ENCODE results near the gene NUP50.
"Not testable (repeated sequence)": the region's sequence is repeated elsewhere in the genome, so short reads cannot be mapped to it uniquely, and the experiment has no call there.

Gene NUP50

DNA sequence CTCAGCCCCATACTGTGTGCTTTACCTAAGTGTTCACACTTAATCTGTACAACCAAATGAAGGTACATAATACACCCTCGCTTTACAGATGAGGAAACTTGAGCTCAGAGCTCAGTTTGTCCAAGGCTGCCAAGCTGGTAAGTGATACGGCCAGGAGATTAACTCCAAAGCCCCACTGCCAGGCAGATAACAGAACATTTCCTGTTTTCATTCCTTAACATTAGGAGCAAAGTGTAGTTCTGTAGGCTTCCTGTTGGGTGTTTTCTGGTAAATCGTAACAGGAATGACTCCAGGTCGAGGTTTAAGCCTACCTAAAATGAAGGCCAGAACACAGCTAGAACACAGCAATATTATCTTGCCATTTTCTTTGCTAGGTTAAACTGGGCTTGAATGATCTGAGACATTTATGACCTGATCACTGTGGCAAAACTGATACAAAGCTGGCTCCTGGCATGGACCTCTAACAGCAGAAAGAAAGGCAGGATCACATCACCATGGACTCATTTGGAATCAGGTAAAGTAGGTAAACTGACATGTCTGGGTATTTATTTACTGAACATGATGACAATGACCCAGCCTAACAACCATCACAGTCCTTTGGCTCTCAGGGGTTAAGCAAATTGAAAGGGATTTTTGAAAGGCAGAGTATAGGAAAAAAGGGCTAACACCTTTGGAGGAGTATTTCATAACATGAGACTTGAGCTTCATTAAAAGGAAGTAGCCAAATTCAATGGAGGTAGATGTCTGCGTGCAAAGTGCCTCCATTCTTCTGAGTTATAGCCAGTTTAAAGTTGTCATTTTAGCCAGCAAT is 3.9 kb upstream of the NUP50 start:
- DNase-seq (ENCODE audit: low spot score) = no peak

DNA sequence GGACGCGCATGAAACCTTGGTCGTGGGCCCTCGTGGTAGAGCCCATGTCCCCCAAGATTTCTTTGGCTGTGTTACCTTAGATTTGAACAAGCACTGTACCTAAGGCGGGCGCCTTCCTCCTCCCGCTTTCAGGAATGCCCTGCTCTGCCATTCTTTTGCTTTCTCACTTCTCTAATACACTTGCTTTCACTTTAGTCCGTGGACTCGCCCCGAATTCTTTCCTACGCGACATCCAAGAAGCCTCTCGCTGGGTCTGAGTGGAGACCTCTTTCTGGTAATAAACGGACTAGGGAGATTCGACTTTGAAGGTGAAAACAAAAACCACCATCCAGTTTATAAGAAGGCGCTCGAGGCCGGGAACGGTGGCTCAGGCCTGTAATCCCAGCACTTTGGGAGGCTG is 1.2 kb upstream of the NUP50 start:
- no peak for DNase-seq (ENCODE audit: low spot score)

DNA sequence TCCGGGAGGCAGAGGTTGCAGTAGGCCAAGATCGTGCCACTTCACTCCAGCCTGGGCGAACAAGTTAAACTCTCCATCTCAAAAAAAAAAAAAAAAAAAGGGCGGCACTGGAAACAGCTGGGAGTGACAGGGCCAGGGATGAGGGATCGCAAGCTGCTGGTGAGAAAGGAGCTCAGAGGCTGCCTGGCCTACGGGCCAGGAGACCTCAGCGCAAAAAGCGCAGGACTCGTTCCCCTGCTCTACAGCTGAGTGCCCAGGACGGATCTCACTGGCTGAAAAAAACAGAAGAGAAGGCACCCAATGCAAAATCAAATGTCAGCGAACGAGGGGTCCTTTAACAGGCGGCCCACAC is 650 bp upstream of the NUP50 start:
- DNase-seq (ENCODE audit: low spot score) = peak; percentile 32

DNA sequence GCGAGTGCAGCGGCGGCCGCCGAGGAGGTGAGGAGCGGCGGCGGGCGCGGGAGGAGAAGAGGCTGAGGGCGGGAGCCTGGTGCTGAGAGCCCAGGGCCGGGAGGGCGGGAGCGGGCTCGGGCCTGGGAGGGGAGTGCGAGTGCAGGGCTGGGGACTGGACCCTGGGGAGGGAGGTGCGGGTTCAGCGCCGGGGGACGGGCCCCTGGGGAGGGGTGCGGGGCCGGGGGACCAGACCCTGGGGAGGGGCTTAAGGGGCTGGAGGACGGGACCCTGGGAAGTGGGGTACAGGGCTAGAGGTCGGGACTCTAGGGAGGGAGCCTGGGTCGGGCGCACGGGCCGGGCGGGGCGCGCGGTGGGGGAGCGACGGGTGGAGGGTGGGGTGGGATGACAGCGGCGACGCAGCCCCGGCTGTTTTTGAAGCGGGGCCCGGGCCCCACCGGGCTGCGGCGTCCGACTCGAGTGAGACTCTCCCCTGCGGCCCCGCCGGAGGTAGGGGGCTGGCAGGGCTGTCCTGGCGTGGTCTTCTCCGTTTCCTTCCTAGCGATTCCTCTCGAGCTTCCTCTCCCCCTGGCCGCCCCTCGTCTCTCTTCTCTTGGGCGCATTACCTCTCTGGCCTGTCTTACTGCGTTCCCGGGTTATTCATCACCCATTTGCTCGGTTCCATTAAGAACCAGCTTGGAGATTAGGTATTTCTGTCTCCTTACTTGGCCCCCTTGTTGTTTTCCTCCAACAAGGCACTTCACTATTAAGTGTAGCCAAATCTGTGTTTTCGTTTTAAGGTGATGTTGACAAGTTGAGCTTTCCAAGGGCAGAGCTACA is 754 bp downstream of the NUP50 start:
- no peak for DNase-seq (ENCODE audit: low spot score)

DNA sequence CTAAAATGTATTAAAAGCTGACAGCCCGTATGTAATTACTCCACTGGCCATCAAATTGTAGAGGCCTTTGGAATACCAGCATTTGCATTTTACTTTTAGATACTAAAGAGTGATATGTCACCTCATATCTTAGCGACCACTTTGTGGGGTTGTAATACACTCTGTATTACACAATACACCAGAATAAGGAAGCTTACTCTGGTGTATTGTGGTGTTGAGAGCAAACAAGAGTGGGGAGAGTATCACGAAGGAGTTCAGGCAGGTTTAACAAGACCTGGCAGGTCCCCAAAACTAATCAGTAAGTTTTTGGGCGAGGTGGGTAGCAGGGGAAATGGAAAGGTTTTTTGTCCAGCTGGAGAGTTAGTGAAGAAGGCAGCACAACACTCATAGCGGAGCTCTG is 3.2 kb downstream of the NUP50 start:
- no peak for DNase-seq (ENCODE audit: low spot score)

DNA sequence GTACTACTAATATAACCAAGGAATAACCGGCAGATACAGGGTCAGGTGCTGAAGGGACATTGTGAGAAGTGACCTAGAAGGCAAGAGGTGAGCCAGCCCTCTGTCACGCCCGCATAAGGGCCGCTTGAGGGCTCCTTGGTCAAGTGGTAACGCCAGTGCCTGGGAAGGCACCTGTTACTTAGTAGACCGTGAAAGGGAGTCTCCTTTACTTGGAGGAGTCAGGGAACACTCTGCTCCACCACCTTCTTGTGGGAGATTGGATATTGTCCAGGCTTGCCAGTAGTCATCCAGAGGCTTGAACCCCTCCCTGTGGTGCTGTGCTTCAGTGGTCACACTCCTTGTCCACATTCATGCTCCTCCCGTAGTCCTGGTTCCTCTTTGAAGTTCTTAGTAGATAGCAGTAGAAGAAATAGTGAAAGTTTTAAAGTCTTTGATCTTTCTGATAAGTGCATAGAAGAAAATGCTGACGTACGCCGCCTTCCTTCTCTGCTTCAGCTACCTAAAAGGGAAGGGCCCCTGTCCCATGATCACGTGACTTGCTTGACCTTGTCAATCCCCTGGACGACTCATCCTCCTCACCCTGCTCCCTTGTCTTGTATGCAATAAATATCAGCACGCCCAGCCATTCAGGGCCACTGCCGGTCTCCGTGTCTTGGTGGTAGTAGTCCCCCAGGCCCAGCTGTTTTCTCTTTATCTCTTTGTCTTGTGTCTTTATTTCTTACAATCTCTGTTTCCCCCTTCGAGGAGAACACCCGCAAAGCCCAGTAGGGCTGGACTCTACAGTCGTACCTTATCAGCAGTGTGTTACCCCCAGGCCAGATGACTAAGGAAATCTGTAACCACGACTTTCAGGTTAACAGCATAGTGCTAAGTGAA is 6.1 kb downstream of the NUP50 start:
- no peak for DNase-seq (ENCODE audit: low spot score)

DNA sequence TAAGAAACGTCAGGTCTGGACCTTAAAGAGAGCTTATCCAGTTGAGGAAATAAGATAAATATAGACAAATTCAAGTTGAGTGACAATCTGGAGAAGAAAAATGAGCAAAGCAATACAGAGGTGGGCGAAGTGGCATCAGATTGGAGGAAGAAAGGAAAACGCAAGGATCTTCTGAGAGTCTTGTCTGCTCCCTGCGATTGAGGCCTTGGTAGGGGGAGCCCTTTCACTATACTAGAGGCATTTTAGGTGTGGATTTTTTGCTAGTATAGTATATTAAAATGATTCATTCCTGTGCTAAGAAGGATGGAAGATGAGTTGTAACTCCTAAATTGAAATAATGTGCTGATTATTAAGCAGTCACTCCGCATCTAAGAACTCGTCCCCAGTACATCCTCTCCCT is 8.1 kb downstream of the NUP50 start:
- no peak for DNase-seq (ENCODE audit: low spot score)

DNA sequence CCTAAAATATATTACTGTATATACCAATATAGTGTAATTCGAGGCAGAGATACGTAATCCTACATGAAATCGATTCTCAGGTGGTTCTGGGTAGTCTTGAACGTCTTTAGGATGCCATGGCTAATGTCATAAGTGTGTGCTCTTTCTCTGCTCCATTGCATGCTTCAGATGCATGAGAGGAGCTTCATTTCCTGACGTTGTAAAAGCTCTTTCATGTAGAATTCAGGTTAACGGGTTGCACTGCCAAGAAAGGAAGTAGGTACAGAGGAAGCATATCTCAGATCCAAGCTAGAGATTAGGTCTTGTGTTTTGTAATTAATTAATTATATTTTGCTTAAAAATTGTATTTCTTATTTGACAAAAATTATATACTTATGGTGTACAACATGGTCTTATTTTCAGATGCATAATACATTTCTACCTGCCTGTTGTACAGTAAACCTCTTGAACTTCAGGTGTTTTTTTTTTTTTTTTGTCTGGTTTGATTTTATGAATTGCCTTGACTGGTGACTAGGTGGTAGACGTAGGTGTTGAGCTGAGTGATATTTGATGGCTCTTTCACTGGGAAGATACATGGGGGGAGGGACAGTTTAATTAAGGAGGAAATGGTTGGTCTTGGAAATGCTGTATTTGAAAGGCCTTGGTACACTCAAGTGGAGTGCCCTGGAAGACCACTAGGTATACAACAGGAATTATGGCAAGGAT is 9.3 kb downstream of the NUP50 start:
- DNase-seq (ENCODE audit: low spot score) = no peak

DNA sequence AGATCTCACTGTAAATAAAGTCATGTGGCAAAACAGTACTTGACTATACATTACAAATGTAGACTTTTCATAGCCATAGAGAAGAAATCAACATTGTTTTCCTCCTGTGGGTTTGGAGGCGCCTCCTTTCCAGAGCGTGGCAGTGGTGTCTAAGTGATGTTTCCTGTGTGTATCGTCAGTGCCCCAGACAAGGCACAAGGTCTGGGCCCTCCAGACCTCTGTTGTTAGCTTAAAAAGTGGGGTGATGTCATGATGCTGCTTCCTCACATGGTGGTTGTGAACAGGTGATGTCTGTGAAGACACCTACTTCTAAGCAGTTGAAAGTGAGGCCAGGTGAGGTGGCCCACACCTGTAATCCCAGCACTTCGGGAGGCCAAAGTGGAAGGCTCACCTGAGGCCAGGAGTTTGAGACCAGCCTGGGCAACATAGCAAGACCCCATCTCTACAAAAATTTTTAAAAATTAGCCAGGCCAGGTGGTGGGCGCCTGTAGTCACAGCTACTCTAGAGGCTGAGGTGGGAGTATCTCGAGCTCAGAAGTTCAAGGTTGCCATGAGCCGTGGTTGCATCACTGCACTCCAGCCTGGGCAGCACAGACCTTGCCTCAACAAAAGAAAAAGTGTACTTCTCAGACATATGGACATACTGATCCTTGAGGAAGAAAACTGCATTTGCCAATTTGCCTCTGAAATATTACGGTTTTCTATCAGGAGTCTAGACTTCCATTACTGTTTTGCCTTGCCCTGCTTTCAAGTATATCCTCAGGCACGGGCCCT is 15.7 kb downstream of the NUP50 start:
- no peak for DNase-seq (ENCODE audit: low spot score)

DNA sequence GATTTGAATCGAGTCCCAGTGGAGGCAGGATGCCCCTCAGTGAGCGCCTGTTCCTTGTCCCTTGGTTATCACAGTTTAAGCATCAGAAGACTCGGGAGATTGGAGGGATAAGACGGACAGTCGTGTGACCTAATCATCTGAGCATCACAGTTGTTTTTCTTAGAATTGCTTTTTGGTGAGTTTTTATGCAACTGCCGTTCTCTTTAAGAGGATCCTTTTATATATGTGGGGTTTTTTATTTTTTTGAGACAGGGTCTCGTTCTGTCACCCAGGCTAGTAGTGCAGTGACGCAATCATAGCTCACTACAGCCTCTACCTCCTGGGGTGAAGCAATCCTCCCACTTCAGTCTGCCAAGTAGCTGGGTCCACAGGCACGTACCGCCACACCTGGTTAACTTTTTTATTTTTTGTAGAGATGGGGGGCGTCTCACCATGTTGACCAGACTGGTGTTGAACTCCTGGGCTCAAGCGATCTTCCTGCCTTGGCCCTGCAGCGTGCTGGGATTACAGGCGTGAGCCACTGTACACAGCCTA is 16.5 kb downstream of the NUP50 start:
- no peak for DNase-seq (ENCODE audit: low spot score)

DNA sequence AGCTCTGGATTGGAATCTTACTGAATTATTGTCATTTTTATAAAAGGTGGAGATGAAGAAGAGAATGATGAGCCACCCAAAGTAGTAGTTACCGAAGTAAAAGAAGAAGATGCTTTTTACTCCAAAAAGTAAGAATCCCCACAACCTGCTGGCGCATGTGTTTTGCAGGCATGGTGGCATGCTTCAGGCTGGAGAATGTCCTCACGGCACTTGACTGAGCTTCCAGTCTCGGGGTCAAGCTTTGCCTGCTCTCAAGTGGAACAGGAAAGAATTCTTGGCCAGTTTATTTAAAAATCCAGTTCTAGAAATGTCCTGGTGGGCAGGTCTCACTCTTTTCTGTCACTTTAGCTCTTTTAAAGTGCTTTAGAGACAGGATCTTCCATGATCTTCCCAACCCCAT is 17.5 kb downstream of the NUP50 start:
- no peak for DNase-seq (ENCODE audit: low spot score)

DNA sequence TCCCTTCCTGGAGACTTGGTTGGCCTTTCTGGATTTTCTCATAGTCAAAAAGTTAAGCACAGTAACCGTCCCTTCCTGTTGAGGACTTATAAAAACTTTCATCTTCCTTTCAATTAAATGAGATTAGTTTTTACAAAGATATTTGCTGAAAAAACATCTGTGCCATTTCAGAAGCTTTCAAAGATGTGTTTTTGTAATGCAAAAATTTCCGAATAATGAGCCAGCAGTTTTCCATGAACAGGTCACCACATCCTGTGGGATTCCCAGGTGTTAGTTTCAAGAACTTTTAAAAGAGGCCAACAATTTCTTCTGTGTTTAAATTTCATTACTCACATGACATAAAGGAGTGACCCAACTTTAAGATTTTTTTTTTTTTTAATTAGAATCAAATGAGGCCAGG is 18.0 kb downstream of the NUP50 start:
- DNase-seq (ENCODE audit: low spot score) = no peak

DNA sequence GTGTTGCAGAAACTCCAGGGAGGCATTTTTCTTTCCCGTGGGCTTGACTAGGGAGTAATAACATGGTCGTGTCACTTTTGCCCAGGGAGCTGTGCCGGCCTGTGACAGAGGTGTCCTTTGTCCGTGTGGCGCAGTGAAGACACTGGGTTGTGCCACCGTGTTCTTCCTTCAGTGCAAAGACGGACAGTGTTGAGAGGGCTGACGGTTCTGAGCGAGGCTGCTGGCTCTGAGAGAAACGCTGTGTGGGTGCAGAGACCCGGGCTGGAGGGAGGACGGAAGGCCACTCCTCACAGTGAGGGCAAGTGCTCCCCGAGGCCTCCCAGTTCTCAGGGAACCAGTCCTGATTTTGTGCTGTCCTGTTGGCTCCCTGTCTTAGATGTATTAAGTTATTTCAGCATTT is 20.2 kb downstream of the NUP50 start:
- no peak for DNase-seq (ENCODE audit: low spot score)

DNA sequence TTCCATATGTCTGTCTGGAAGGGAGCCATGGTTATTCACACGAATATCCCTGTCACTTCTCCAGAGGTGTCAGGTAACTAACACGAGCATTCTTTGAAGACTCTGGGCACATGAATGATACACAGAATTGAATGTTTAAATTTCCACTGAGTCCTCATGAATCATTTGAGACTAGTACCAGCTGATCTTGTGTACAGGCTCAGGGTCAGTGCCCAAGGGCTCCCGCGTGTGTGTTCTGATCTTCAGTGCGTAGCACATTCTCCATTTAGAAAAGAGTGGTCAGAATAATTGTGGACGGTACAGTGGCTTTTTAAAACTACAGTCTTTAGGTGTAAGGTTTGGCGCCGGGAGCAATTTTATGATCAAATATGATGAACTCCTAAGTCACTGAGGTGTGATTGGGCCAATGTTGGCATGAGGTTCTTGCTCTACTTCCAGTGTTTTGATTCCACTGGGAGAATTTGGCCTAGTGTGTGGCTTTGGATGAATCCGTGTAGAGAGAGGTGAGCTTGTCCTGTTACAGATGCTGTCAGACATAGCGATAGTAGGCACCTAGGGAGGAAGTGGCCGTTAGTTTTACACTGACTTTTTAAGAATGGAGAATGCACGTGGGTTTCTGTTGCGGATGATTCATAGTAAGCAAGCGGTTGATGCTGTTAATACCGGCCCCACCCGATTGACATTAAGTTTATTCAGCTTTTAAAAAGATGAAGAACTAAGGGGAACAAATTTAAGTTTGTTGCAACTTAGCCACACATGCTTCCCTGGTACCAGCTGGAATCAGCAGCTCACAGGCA is 22.2 kb downstream of the NUP50 start:
- DNase-seq (ENCODE audit: low spot score) = no peak

DNA sequence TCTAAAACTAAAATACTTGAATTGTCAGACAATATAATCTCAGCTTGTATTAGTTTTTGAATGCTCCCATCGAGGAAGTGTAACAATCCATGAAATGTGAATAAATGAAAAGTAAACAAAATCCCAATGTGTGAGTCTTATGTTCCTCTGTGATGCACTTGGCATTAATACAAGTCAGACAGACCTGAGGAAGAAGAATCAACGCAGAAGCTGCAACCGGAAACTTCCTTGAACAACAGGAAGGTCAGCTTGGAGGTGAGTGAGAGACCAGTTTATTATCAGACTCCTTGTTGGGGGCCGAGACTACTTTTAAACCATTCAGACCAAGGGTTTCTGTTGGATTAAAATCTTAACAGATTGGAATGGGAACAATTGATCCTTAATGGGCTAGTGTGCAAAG is 24.2 kb downstream of the NUP50 start:
- no peak for DNase-seq (ENCODE audit: low spot score)

DNA sequence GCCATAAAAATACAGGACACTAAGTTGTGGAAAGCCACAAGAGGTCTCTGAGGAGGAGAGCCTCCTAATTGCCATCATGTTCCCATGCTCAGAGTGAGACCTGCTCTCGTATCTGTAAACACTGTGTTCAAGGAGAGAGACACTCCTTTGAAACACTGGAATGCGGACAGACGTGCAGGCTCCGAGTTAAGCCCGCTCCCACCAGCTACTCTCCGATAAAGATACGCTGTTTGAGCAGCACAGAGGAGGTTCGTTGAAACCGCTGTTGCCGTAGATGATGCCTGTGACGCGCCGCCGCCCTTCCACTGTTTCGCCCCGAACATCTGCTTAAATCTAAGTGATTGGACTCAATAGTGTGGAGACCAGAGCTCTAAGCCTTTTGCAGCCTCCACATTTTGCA is 25.1 kb downstream of the NUP50 start:
- DNase-seq (ENCODE audit: low spot score) = no peak

DNA sequence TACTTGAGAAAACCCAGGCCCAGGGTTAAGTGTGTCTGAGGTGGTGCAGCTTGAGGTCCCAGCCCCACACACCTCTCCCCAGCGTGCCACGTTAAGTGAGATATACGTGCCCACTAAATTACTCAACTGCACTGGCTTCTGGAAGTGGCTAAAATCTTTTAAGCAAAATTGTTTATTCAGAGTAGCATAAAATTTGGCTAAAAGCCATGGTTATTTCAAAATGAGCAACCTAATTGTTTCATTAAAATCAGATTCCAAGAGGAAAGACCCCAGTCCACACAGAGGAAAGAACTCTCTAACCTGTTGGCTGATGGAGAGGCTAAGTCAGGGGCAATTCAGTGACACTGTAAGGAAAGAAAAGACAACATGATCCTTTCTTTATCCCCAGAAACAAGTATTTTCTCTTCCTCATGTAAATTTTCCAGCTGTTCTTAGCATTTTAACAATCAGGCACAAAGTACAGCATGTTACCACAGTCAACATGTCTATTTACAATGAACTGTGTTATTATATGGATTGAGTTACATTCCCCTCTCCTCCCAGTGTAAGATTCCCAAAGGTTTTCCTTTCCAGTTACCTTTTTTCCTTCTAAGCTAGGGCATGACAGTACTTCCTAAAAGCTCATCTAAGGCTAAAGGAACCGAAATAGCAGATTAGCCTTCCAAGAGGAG is 26.6 kb downstream of the NUP50 start:
- DNase-seq (ENCODE audit: low spot score) = no peak

DNA sequence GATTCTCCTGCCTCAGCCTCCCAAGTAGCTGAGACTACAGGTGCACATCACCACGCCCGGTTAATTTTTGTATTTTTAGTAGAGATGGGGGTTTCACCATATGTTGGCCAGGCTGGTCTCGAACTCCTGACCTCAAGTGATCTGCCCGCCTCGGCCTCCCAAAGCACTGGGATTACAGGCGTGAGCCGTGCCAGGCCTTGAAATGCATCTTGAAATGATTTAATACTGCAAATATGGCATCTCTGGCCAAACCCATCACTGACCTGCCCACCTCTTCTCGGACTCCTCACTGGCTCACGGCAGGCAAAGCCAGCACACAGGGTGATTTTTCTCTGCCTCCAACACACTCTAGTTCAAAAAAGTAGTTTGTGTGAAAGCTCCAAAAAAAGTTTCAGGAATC is 28.0 kb downstream of the NUP50 start:
- DNase-seq (ENCODE audit: low spot score) = not testable (repeated sequence)

DNA sequence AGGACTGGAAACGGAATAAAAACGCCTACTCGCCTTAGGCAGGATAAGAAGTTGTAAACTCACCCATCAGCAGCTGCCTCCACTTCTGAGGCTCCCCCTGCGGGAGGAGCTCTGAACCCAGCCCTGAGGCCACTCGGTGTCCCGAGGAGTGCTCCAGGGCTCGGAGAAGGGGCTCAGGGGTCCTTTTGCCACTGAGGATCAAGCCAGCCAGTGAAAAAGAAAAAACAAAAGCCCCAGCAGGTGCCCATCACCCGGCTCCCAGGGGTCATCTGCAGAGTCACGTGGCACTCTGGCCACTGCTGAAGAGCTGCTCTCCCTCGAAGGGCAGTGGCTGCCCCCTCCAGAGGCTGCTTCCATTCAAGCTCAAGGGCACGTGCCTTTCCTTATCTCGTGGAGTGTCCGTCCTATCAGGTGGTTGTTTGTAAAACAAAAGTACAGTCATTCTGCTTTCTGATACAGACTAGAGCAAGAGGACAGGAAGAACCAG is 29.0 kb downstream of the NUP50 start:
- DNase-seq (ENCODE audit: low spot score) = no peak

Measured in cerebellar cortex (tissue), 1 donor.